Measurements from ENCODE around the gene RALGAPA1. TPM values are rescaled to one million over a fixed set of nuclear protein-coding genes. Genes with fewer than 3 reads are reported as not detected.
A peak's percentile ranks its signal among the peaks of the same experiment; 100 is the strongest.

RALGAPA1 gene
- total and polyA plus RNA-seq, 2 of the 13 experiments (the other 11 are each of a cell fraction or from before 2014, with no cell fraction given) = 65.0 to 89.2 TPM

DNA sequence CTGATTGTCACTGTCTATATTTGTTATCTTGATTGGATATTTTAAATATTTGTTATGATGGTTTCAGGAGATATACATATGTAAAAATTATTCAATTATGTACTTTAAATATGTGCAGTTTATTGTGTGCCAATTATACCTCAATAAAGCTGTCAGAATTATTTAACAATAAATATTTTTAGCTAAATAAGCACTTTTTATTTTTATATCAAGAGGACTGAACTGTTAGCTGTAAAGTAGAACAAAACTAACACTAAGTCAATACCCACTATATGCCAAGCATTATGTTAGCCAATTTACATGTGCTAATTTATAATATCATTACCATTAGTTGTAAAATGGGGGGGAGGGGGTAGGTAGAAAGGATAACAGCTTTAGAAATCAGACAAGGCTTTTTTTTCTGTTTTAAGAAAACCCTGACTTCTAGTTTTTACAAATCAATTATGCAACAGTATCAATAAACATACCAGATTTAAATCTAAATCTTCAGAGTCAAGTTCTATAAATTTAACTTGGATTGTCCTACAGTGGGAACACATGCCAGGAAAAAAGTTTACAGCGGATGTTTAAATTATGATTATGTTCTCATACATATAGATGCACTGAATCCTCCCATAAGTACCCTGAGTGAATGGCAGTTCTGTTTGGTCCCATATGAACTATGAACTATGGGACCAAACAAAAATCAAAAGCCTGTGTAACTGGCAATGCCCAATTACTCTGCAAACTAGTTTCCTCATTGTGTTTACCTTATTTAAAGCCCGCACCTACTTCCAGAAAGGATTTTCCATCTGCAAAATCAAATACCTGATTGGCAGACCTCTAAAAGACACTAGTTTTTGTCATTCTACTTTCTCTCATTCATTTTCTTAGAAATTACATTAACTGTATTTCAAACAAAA is 2.8 kb downstream of the RALGAPA1 start (continued):
- TF ChIP-seq, protein P1, sequence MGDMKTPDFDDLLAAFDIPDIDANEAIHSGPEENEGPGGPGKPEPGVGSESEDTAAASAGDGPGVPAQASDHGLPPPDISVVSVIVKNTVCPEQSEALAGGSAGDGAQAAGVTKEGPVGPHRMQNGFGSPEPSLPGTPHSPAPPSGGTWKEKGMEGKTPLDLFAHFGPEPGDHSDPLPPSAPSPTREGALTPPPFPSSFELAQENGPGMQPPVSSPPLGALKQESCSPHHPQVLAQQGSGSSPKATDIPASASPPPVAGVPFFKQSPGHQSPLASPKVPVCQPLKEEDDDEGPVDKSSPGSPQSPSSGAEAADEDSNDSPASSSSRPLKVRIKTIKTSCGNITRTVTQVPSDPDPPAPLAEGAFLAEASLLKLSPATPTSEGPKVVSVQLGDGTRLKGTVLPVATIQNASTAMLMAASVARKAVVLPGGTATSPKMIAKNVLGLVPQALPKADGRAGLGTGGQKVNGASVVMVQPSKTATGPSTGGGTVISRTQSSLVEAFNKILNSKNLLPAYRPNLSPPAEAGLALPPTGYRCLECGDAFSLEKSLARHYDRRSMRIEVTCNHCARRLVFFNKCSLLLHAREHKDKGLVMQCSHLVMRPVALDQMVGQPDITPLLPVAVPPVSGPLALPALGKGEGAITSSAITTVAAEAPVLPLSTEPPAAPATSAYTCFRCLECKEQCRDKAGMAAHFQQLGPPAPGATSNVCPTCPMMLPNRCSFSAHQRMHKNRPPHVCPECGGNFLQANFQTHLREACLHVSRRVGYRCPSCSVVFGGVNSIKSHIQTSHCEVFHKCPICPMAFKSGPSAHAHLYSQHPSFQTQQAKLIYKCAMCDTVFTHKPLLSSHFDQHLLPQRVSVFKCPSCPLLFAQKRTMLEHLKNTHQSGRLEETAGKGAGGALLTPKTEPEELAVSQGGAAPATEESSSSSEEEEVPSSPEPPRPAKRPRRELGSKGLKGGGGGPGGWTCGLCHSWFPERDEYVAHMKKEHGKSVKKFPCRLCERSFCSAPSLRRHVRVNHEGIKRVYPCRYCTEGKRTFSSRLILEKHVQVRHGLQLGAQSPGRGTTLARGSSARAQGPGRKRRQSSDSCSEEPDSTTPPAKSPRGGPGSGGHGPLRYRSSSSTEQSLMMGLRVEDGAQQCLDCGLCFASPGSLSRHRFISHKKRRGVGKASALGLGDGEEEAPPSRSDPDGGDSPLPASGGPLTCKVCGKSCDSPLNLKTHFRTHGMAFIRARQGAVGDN (CRISPR knock-in tag; IDR thresholded peaks at IDR 0.05) = no peak
- TF ChIP-seq TMF1 (CRISPR knock-in tag; IDR thresholded peaks at IDR 0.05; ENCODE audit: low read depth) (no peak), SCMH1 (CRISPR knock-in tag; IDR thresholded peaks at IDR 0.05; ENCODE audit: borderline replicate concordance) (no peak), ZNF225 (CRISPR knock-in tag; IDR thresholded peaks at IDR 0.05) (no peak), ZNF580 (CRISPR knock-in tag; IDR thresholded peaks at IDR 0.05; ENCODE audit: borderline replicate concordance, low read depth) (0 out of 2 replicates have a peak, but pooled peaks have one; percentile 28), ZNF7 (CRISPR knock-in tag; IDR thresholded peaks at IDR 0.05) (no peak), POLR2A (IDR thresholded peaks at IDR 0.05; ENCODE audit: insufficient read depth in 1 of 2, low read depth in 2 of 2, low read length in 2 of 2) (0 out of 4 replicates have a peak, but pooled peaks of 1 of the 2 experiments have one; percentile 13), ZNF639 (CRISPR knock-in tag; conservative IDR thresholded peaks at IDR 0.05) (peak; percentile 66), DRAP1 (CRISPR knock-in tag; IDR thresholded peaks at IDR 0.05) (peak; percentile 79; the same call in 1 of the 2 replicates), REXO4 (CRISPR knock-in tag; IDR thresholded peaks at IDR 0.05; ENCODE audit: borderline replicate concordance) (no peak), CBFB (CRISPR knock-in tag; IDR thresholded peaks at IDR 0.05) (0 out of 2 replicates have a peak, but pooled peaks have one; percentile 38), DNMT3B (CRISPR knock-in tag; conservative IDR thresholded peaks at IDR 0.05) (no peak), ZNF674 (CRISPR knock-in tag; IDR thresholded peaks at IDR 0.05; ENCODE audit: low read depth) (no peak), NCOR1 (IDR thresholded peaks at IDR 0.05; ENCODE audit: borderline replicate concordance, low read length) (peak; percentile 85), ZNF605 (CRISPR knock-in tag; IDR thresholded peaks at IDR 0.05) (no peak), ATM (IDR thresholded peaks at IDR 0.05; ENCODE audit: borderline replicate concordance) (no peak), GMEB2 (CRISPR knock-in tag; IDR thresholded peaks at IDR 0.05; ENCODE audit: low read depth) (no peak), KDM5B (CRISPR knock-in tag; IDR thresholded peaks at IDR 0.05; ENCODE audit: borderline replicate concordance) (no peak), KLF11 (CRISPR knock-in tag; IDR thresholded peaks at IDR 0.05) (0 out of 2 replicates have a peak, but pooled peaks have one; percentile 58), MAFF (IDR thresholded peaks at IDR 0.05; ENCODE audit: low read depth, low read length) (peak; percentile 86), PITX1 (CRISPR knock-in tag; IDR thresholded peaks at IDR 0.05) (peak; percentile 93), ZNF367 (CRISPR knock-in tag; IDR thresholded peaks at IDR 0.05; ENCODE audit: borderline replicate concordance) (peak; percentile 98), ZNF331 (CRISPR knock-in tag; IDR thresholded peaks at IDR 0.05) (peak; percentile 93)
